Loucy (cell line): ENCODE measurements around the gene CD82.

Experiments
- EZH2phosphoT487 ChIP-seq: fragments of 200-600 bp; IDR thresholded peaks from 2 replicates; pipeline ENCODE4 v1.6.1; 2018; ENCODE audit warnings: antibody characterized with exemption, mild to moderate bottlenecking, moderate library complexity, borderline replicate concordance
- TF ChIP-seq, protein P1 (sequence below): fragments of 200-600 bp; sonication (generic); conservative IDR thresholded peaks from 2 replicates; pipeline ENCODE4 v1.5.1; 2014; ENCODE audit warnings: mild to moderate bottlenecking, antibody characterized with exemption, low read length

DNA sequence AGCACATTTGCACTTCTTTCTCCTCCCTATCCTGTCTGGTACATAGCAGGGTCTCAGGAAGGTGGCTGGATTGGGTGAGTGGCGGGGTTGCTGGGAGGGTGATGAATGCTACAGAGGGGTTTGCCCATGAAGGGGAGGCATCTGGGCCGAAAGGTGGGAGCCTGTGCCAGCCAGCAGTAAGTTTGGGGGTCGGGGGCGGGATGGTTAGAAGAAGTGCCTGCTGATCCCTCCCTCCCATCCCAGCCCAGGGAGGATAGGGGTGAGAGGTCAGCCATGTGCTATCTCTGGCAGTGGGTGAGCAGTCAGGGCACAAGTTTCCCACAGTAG, 2.8 kb downstream of the CD82 start:
- TF ChIP-seq, protein P1, sequence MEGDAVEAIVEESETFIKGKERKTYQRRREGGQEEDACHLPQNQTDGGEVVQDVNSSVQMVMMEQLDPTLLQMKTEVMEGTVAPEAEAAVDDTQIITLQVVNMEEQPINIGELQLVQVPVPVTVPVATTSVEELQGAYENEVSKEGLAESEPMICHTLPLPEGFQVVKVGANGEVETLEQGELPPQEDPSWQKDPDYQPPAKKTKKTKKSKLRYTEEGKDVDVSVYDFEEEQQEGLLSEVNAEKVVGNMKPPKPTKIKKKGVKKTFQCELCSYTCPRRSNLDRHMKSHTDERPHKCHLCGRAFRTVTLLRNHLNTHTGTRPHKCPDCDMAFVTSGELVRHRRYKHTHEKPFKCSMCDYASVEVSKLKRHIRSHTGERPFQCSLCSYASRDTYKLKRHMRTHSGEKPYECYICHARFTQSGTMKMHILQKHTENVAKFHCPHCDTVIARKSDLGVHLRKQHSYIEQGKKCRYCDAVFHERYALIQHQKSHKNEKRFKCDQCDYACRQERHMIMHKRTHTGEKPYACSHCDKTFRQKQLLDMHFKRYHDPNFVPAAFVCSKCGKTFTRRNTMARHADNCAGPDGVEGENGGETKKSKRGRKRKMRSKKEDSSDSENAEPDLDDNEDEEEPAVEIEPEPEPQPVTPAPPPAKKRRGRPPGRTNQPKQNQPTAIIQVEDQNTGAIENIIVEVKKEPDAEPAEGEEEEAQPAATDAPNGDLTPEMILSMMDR, result no peak
- no peak for TF ChIP-seq EZH2phosphoT487
